H9 (cell line): ENCODE data around the gene JAML. TPM values are rescaled to one million over a fixed set of nuclear protein-coding genes. Genes with fewer than 3 reads are reported as not detected.

ENCODE experiments used
- DNase-seq: peaks from one replicate; pipeline ENCODE4 v3.0.0-alpha.2; 2017
- H2AFZ ChIP-seq: one replicate; pipeline ENCODE4 v1.6.1; 2013; ENCODE audit warnings: mild to moderate bottlenecking, low read length, control low read depth, moderate library complexity
- H2AK5ac ChIP-seq: 2 replicates; pipeline ENCODE4 v1.6.1; 2013; ENCODE audit warnings: low read length, control low read depth, mixed read lengths; ENCODE audit not compliant: insufficient read length
- H2BK120ac ChIP-seq: one replicate; pipeline ENCODE4 v1.6.1; 2013; ENCODE audit warnings: low read depth, mild to moderate bottlenecking, low read length, control low read depth, inconsistent platforms; ENCODE audit not compliant: poor library complexity, severe bottlenecking
- H2BK12ac ChIP-seq: 2 replicates; pipeline ENCODE4 v1.6.1; 2013; ENCODE audit warnings: low read length, control low read depth, mixed read lengths, low read depth; ENCODE audit not compliant: insufficient read length
- H2BK15ac ChIP-seq: 2 replicates; pipeline ENCODE4 v1.6.1; 2013; ENCODE audit warnings: low read depth, low read length, control low read depth
- H2BK20ac ChIP-seq: one replicate; pipeline ENCODE4 v1.6.1; 2013; ENCODE audit warnings: low read depth, mild to moderate bottlenecking, low read length, control low read depth, inconsistent platforms; ENCODE audit not compliant: poor library complexity, severe bottlenecking
- H2BK5ac ChIP-seq: 2 replicates; pipeline ENCODE4 v1.6.1; 2013; ENCODE audit warnings: low read length, control low read depth, mixed read lengths; ENCODE audit not compliant: insufficient read length
- H3K14ac ChIP-seq: 2 replicates; pipeline ENCODE4 v1.6.1; 2013; ENCODE audit warnings: low read length, control low read depth; ENCODE audit not compliant: insufficient read depth
- H3K18ac ChIP-seq: 2 replicates; pipeline ENCODE4 v1.6.1; 2013; ENCODE audit warnings: low read depth, mild to moderate bottlenecking, mixed read lengths, low read length, control low read depth; ENCODE audit not compliant: insufficient read length
- H3K23ac ChIP-seq: 2 replicates; pipeline ENCODE4 v1.6.1; 2013; ENCODE audit warnings: low read length, control low read depth, mixed read lengths, low read depth; ENCODE audit not compliant: insufficient read length
- H3K23me2 ChIP-seq: 2 replicates; pipeline ENCODE4 v1.6.1; 2013; ENCODE audit warnings: low read depth, mild to moderate bottlenecking, mixed read lengths, low read length, control low read depth; ENCODE audit not compliant: insufficient read length, poor library complexity, severe bottlenecking
- H3K27ac ChIP-seq: 2 replicates; pipeline ENCODE4 v1.5.1; 2013; ENCODE audit warnings: low read length, control low read depth, mixed read lengths, low read depth; ENCODE audit not compliant: insufficient read length
- H3K27me3 ChIP-seq: 2 replicates; pipeline ENCODE4 v1.6.1; 2013; ENCODE audit warnings: low read length, control low read depth, inconsistent platforms; ENCODE audit not compliant: insufficient read depth
- H3K4ac ChIP-seq: 2 replicates; pipeline ENCODE4 v1.6.1; 2013; ENCODE audit warnings: low read depth, mild to moderate bottlenecking, control low read depth, inconsistent platforms, low read length, moderate library complexity
- H3K4me1 ChIP-seq: 2 replicates; pipeline ENCODE4 v1.6.1; 2013; ENCODE audit warnings: low read length, control low read depth, inconsistent platforms; ENCODE audit not compliant: insufficient read depth
- H3K4me2 ChIP-seq: 2 replicates; pipeline ENCODE4 v1.6.1; 2013; ENCODE audit warnings: low read length, control low read depth, mixed read lengths; ENCODE audit not compliant: insufficient read length, insufficient read depth
- H3K56ac ChIP-seq: 2 replicates; pipeline ENCODE4 v1.6.1; 2013; ENCODE audit warnings: low read depth, mild to moderate bottlenecking, mixed read lengths, low read length, control low read depth; ENCODE audit not compliant: insufficient read length
- H3K79me1 ChIP-seq: 2 replicates; pipeline ENCODE4 v1.6.1; 2013; ENCODE audit warnings: low read depth, mild to moderate bottlenecking, moderate library complexity, low read length, control low read depth, inconsistent platforms; ENCODE audit not compliant: insufficient read depth, poor library complexity, severe bottlenecking
- H3K79me2 ChIP-seq: 2 replicates; pipeline ENCODE4 v1.6.1; 2013; ENCODE audit warnings: low read length, control low read depth, inconsistent platforms; ENCODE audit not compliant: insufficient read depth
- H3K9ac ChIP-seq: 2 replicates; pipeline ENCODE4 v1.6.1; 2013; ENCODE audit warnings: low read length, control low read depth, mixed read lengths; ENCODE audit not compliant: insufficient read length; ENCODE audit errors: extremely low read depth
- H3K9me3 ChIP-seq: one replicate; pipeline ENCODE4 v1.6.1; 2013; ENCODE audit warnings: low read depth, low read length, inconsistent platforms; ENCODE audit not compliant: control insufficient read depth
- H3T11ph ChIP-seq: one replicate; pipeline ENCODE4 v1.6.1; 2013; ENCODE audit warnings: mild to moderate bottlenecking, low read length, control low read depth, inconsistent platforms
- H4K20me1 ChIP-seq: one replicate; pipeline ENCODE4 v1.6.1; 2013; ENCODE audit not compliant: control insufficient read depth, insufficient read length, insufficient read depth
- H4K5ac ChIP-seq: 2 replicates; pipeline ENCODE4 v1.6.1; 2013; ENCODE audit warnings: low read depth, mild to moderate bottlenecking, mixed read lengths, low read length, control low read depth; ENCODE audit not compliant: insufficient read length
- H4K8ac ChIP-seq: replicated peaks from 2 replicates; pipeline ENCODE4 v1.6.1; 2013; ENCODE audit warnings: low read length, control low read depth, mixed read lengths, low read depth; ENCODE audit not compliant: insufficient read length
- H4K91ac ChIP-seq: 2 replicates; pipeline ENCODE4 v1.6.1; 2013; ENCODE audit warnings: low read depth, mild to moderate bottlenecking, moderate library complexity, mixed read lengths, low read length, control low read depth; ENCODE audit not compliant: insufficient read length
- H3K27ac Mint-ChIP-seq, 3 experiments: 2 replicates in 2 of 3; 3 replicates in 1 of 3; pipeline ENCODE4 v1.8.0; 2020 to 2021; ENCODE audit warnings: mixed read lengths in 3 of 3, mild to moderate bottlenecking in 1 of 3, moderate library complexity in 1 of 3
- H3K27me3 Mint-ChIP-seq: 2 replicates; pipeline ENCODE4 v1.8.0; 2021; ENCODE audit warnings: low read depth, mild to moderate bottlenecking, moderate library complexity, mixed read lengths
- H3K36me3 Mint-ChIP-seq, 3 experiments: 2 replicates in 2 of 3; 3 replicates in 1 of 3; pipeline ENCODE4 v1.8.0; 2020 to 2021; ENCODE audit warnings: low read depth in 3 of 3, mixed read lengths in 3 of 3; ENCODE audit not compliant: insufficient read depth in 1 of 3
- H3K4me1 Mint-ChIP-seq, 2 experiments: 2 replicates each; pipeline ENCODE4 v1.8.0; 2020; ENCODE audit warnings: mixed read lengths in 2 of 2
- H3K4me3 Mint-ChIP-seq, 2 experiments: 2 replicates in 1 of 2; 3 replicates in 1 of 2; pipeline ENCODE4 v1.8.0; 2020 to 2021; ENCODE audit warnings: mild to moderate bottlenecking in 2 of 2, mixed read lengths in 2 of 2, moderate library complexity in 1 of 2
- H3K9me3 Mint-ChIP-seq, 2 experiments: 2 replicates in 1 of 2; 3 replicates in 1 of 2; pipeline ENCODE4 v1.8.0; 2020; ENCODE audit warnings: mild to moderate bottlenecking in 2 of 2, mixed read lengths in 2 of 2, moderate library complexity in 1 of 2
- CTCF ChIP-seq: fragments of 200-600 bp; sonication (generic); conservative IDR thresholded peaks from 3 replicates; pipeline ENCODE4 v1.8.0; 2021; ENCODE audit warnings: antibody characterized with exemption, mild to moderate bottlenecking
- whole genome bisulfite sequencing: extraction: QIAGEN DNeasy Blood & Tissue Kit; methylation state at CpG from one replicate; pipeline ENCODE4 v1.1.7; 2013; ENCODE audit warnings: missing lambda C conversion rate, low lambda C conversion rate, mixed read lengths; ENCODE audit not compliant: insufficient read length; ENCODE audit errors: extremely low coverage; 5-methylcytosine and 5-hydroxymethylcytosine counted together
- total RNA-seq: library from RNA; stranded (reverse); gene quantifications from 2 replicates; pipeline ENCODE4 v1.2.1, GENCODE V29; 2021

Gene JAML
- total RNA-seq, 1 experiment from 2014 or later: 0.48 TPM

GRCh38 chr11:118215765-118216164 lies 9.0 kb downstream of the JAML start:
- H2BK15ac ChIP-seq: no peak overlapping the region
- no peak overlapping the region for H4K8ac ChIP-seq
- no peak overlapping the region for H3K23ac ChIP-seq
- H2AK5ac ChIP-seq: no peak overlapping the region
- H3K9me3 Mint-ChIP-seq: peaks cover 0 to 6% of the 10 kb centered on the region in 2 experiments; a peak in 3 of 5 replicates
- H3K4me3 Mint-ChIP-seq: no peak overlapping the region
- peaks cover 0 to 6% (median 0%) of the 10 kb centered on the region in 3 experiments; a peak in 3 of 7 replicates for H3K36me3 Mint-ChIP-seq
- H3K4me1 ChIP-seq: peaks cover 21% of the 10 kb centered on the region
- no peak overlapping the region for H3K27ac Mint-ChIP-seq
- no peak overlapping the region for H3K56ac ChIP-seq
- no peak overlapping the region for H3K4ac ChIP-seq
- H3K18ac ChIP-seq: no peak overlapping the region
- DNase-seq: no peak
- no peak overlapping the region for H2BK20ac ChIP-seq
- H2BK120ac ChIP-seq: no peak overlapping the region
- H3K79me2 ChIP-seq: no peaks in the 10 kb centered on the region
- TF ChIP-seq CTCF: no peak
- H2BK5ac ChIP-seq: no peak overlapping the region
- H2BK12ac ChIP-seq: no peak overlapping the region
- no peak overlapping the region for H3K9ac ChIP-seq
- no CpG with 5 or more reads among the region's 7 CpGs for WGBS
- H4K5ac ChIP-seq: no peak overlapping the region
- no peaks in the 10 kb centered on the region for H3K79me1 ChIP-seq
- H3K23me2 ChIP-seq: no peaks in the 10 kb centered on the region
- no peak overlapping the region for H3T11ph ChIP-seq
- H3K14ac ChIP-seq: no peak overlapping the region
- no peak overlapping the region for H2AFZ ChIP-seq
- H3K27me3 Mint-ChIP-seq: peaks cover 11% of the 10 kb centered on the region
- no peaks in the 10 kb centered on the region for H3K27me3 ChIP-seq
- peaks cover 40% of the 10 kb centered on the region in 2 experiments for H3K4me1 Mint-ChIP-seq
- no peak overlapping the region for H4K91ac ChIP-seq
- no peak overlapping the region for H3K4me2 ChIP-seq
- H3K27ac ChIP-seq: no peak overlapping the region
- H4K20me1 ChIP-seq: no peaks in the 10 kb centered on the region
- no peaks in the 10 kb centered on the region for H3K9me3 ChIP-seq
